GM21381 (cell line): ENCODE measurements around the gene RAI1.
A peak's percentile ranks its signal among the peaks of the same experiment; 100 is the strongest.

Source experiments
- ATAC-seq: cut with Tn5 transposase; IDR thresholded peaks from one replicate; pipeline ENCODE4 v1.9.1; 2021; ENCODE audit warnings: mild to moderate bottlenecking, moderate library complexity; ENCODE audit not compliant: unreplicated experiment

RAI1 gene

DNA sequence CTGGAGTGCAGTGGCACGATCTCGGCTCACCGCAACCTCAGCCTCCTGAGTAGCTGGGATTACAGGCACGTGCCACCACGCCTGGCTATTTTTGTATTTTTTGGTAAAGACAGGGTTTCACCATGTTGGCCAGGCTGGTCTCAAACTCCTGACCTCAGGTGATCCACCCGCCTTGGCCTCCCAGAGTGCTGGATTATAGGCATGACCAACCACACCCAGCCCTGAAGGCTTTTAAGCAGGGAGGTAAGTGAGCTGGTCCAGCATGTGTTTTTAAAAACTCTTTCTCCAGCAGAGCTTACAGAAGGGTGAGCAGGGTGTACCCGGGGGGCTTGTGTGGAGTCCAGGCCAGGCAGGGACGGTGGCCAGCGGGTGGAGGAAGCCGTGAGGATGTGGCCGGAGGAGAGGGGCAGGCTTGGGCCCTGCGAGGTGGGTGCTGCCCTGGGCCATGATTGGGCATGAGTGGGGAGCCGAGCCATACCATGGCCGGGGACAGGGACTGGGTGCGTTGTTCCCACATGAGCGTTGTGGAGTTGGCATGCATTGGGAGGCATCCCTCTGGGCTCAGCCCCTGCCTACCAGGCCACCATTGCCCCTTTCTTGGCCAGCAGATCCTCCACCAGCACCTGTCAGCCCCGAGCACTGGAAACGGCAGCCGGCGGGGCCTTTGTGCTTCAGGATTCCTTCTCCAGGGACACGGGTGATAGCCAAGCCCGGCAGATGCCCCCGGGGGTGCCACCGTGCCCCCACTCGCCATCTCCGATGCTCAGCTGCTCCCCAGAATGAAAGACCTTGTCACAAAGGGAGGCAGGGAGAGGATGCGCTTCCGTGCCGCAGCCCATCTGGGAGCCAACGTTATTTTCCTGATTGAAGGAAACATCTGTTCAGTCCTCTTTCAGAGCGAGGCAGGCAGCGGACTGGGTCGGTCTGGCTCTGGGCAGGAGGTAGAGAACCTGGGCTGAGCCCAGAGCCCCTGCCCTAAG, 64.5 kb downstream of the RAI1 start:
- ATAC-seq, result no peak

DNA sequence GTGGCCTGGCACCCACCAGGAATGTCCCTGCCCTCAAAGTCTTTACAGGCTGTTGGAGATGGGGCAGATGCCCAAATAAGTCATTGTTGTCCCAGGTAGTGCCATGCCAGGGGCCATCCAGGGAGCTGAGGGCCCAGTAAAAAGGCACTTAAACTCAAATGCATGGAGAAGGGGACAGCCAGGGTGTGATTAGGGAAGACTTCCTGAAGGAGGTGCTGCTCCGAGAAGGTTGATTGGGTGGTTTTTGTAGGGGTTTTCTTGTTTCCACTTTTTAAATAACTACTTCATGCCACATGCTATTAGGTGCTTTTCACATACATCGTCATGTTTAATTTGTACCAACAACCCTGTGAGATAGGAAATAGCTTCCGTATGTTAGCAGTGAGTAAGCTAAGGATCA, 66.9 kb downstream of the RAI1 start:
- ATAC-seq, result no peak

DNA sequence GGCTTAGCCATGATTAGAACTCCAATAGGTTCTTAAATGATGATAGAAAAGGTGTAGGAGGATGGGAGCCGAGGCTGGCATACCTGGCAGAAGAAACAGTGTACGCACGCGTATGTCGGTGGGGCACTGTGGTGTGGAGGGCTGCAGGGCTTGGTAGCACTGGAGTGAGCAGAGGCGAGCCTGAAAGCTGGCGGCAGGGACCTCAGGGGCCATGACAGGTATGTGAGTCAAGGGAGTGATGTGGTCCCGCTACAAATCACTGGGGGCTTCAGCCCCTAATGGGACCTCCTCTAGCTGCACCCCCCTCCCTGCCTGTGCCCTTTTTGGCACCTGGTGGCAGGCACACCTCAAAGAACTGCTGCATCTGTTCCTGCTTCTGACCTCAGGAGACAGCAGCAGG, 67.3 kb downstream of the RAI1 start:
- ATAC-seq, result no peak

DNA sequence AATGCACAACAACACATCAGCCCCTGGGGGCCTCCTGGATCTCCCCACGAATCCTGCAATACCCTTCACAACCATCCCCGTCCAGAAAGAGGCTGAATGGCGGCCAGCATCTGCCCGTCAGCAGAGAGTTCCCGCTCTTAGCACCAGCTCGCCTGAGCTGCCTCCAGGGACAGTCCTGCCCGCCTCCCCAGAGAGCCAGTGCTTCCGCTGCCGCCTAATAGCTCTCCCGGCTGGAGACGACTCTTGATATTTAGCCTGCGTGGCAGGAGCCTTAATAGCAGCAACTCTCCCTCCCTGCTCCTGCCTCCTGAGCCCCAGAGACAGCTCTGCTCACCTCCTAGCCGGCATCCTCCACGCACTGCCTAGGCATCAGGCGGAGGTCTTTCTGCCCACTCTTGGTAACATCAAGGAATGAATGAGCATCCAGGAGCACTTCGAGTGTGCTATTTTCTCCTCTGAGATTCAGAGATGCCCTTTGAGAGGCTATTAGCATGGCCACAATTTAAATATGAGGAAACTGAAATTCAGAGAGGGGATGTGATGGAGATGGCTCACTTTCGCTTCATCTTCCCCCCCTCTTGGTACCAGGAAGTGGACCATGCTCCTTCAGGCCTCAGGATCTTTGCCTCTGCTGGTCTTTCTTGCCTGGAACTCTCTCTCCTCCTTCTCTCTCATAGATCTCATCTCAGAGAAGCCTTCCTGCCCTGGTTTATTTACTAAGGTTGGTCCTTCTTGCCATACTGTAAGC, 67.9 kb downstream of the RAI1 start:
- ATAC-seq, result no peak

DNA sequence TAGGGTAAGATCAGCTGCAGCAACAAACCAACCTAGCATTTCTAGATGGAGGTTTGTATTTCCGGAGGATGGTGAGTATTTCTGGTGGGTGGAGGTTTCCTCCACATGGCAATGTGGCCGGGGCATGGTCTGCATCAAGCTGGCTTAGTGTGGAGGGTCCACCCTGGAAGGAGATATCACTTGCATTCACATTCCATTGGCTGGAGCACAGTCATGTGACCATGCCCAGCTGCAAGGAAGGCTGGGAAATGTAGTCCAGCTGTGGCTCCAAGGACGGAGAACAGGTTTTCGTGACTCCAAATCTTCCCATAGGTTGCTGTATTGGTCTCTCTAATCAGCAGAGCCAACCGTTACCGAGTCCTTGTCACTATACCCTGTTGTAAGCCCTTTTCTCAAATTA, 68.7 kb downstream of the RAI1 start:
- no peak for ATAC-seq

DNA sequence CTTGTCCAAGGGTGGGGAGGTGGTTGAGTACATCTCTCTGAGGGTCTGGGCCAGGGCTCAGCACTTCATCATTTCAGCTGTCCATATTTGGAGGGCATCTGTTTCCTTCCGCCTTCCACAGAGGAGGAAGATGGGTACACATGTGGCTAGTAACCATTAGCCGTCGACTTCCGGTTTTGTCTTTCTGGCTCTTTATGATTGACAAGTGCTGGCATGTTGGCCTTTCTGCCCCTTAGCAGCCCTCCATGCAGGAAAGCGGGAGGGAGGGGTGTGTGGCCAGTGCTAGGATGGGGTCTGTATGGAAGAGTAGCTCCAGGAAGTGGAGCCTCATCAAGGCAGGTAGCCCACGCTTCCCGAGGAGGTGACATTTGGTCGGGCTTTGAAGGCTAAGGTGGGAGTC, 69.6 kb downstream of the RAI1 start:
- no peak for ATAC-seq

DNA sequence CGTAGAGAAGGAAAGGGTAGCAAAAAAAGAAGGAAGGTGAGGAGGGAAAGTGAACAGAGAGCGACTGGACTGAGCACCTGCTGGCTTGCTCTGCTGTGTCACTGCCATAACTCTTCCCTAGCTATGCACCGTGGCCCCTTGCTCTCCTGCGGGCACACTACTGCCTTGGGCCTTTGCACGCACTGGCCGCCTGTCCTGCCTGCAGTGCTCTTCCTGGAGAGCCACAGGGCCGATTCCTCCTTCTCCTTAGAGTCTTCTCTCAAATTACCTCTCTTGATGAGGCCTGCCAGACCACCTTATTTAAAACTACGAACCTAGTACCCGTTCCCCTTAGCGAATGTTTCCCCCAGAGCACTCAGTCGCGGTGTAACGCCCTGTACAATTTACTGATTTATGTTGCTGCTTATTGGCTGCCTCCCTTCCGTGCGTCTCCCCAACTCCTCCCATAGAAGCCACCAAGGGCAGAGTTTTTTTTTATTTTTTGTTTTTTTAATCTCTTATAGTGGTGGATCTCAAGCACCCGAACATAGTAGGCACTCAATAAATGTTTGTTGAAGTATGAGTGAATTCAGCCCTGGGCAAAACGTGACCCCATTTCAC, 70.3 kb downstream of the RAI1 start:
- no peak for ATAC-seq

DNA sequence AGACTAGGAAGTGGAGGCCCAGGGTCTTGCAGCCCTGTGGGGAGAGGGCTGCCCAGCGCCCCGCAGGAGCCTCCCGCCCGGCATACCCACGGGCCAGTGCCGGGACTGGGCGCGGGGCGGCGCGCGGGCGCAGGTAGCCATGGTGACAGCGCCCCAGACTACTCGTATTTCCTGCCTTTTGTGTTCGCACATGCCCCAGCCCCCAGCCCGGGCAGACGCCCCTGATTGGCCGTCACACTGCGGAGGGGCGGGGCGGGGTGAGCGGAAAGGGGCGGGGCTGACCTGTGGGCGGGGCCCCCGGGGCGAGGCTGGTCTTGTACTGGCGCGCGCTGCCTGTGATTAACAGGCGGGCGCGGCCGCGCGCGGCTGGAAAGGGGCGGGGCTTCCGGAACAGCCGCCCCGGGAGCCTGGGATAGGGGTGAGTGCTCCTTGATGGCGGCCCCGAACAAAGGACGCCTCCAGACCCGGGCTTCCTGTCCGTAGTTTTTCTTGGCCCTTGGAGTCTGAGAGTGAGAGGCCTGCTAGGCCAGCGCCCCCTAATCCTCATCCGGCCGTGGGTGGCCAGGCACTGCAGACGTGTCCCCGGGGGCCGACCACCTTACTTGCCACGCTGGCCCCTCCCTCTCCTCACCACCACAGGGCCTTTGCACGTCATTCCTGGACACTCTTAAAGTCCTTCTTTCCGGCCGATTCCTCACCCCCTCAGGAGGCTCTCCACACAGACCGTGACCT, 71.0 kb downstream of the RAI1 start:
- peak; percentile 86 for ATAC-seq

DNA sequence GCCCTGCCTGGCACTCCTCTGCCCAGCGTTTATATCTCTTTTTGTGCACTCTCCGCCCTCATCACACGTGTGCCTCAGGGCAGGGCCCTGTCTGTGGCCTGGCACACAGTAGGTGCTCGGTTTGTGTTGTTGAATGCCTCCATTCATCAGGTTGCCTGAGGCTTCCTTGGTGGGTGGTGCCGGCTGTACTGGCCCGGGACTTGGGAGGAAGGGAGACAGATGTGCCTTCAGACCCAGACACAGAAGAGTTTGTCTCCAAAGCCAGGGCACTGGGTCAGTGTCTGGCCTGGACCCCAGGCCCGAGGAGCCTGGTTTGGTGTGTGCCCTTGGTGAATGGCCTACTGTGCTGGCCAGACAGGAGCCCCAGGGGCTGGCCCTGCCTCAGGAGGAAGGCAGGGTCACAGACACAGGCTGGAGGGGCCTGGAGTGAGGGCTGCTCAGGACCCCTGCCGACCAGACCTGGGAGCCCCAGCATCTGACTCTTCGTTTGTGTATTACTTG, 71.6 kb downstream of the RAI1 start:
- no peak for ATAC-seq

DNA sequence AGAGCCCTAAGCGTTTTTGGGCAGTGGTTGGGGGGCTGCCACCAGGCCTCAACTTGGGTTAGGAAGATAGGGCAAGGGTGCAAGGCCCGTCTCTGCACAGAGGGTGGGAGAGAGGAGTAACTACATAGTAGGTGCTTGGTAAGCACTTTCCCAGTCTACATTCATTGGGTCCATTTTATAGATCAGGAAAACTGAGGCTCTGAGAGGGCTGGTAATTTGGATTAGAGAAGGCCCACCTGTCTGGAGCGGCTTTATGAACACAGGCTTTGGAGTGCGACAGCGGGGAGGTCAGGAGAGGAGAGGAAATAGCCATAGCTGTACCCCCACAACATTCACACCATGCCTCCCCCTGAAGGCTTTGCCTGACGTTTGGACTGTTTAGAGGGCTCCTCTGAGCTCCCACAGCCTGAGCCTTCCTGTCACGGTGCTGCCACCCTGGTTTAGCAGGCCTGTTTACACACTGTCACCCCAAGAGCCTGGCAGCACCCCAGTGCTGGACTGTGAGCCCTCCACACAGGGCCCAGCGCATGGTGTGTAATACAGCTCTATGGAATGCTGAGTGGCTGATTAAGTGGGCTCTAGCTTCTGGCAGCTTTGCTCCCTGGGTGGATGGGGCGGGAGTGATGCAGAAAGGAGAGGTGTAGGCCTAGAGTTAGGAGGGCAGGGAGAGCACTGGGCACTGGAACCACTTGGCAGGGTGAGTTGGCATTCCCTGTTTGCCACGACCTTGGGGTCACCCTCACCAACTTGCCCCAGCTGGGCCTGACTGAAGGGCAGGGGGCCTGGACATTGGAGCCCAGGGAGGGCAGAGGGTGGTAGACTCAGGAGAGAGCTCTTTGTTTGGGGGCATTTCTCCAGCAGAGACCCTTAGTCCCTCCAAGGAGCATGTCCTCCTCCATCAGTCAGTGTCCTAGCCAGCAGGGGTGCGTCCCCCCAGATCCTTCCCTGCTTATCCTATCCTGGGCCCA, 73.7 kb downstream of the RAI1 start:
- ATAC-seq, result no peak

DNA sequence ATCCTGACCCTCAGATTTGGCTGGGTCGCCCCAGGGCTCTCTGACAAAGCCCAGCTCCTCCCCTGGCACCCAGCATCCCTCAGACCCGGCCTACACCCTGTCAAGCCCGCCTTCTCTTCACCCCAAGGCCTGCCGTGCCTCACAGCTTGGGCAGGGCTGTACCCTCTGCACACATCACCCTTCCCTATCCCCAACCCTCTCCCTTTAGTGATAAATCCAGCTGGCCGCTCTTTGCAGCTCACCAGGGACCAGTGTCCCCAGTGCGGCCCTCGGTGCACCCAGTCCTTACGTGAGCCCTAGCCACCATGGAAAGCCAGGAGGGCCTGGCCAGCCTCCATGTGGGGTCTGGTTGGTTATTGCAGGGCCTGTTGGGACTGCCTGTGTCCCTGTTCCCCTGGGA, 74.5 kb downstream of the RAI1 start:
- ATAC-seq, result no peak

DNA sequence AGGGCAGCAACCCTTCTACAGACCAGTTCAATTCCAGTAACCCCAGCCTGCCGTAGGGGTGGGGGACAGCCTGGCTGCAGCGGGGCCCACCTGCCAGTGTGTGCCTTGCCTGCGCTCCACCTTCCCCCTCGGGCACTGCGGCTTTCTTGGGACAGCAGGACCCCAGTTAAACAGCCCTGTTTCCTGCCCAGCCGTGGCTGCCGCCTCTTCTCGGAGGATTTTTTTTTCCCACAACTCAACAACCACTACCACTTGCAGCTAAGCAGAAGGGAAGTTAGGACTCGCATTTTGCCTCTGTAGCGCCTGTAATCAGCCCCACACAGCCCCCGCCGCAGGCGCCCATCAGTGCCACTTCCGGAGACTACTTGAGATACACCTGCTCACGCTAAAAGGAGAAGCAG, 76.1 kb downstream of the RAI1 start:
- ATAC-seq, result no peak

DNA sequence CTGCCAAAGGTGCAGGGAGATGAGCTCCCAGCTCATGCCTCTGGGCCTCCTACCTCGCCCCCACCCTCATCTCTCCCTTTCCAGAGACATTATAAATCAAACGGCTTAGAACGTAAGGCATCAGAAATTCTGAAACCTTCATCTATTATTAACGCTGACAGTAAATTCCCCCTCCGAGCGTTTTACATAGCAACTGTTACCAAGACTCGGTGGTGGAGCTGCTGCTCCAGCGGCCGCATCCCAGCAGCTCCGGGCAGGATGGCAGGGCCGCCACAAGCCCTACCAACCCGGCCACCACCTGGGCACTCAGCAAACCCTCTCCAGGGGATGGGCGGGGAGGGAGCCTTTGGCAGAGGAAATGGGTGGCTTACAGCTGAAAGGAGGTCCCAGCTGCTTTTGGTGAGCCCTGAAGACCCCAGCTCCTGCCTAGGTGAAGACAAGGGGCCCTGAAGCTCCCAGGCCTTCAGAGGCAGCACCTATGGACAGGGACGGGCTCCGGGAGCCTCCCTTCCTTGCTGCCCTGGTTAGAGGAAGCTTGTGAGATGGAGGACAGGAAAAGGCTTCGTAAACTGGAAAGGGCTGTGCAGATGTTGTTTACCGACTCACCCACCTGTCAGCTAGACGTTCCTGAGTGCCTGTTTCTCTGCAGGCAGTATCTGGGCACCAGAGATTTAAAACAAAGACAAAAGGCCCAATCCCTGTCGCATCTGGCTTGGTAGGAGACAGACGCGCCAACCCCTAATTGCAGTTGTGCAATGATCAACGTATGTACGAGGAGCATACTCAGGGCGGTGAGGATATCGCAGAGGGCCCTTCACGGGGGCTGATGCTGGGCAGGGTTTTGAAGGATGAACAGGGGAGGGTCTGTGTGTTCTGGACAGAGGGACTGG, 76.9 kb downstream of the RAI1 start:
- no peak for ATAC-seq

DNA sequence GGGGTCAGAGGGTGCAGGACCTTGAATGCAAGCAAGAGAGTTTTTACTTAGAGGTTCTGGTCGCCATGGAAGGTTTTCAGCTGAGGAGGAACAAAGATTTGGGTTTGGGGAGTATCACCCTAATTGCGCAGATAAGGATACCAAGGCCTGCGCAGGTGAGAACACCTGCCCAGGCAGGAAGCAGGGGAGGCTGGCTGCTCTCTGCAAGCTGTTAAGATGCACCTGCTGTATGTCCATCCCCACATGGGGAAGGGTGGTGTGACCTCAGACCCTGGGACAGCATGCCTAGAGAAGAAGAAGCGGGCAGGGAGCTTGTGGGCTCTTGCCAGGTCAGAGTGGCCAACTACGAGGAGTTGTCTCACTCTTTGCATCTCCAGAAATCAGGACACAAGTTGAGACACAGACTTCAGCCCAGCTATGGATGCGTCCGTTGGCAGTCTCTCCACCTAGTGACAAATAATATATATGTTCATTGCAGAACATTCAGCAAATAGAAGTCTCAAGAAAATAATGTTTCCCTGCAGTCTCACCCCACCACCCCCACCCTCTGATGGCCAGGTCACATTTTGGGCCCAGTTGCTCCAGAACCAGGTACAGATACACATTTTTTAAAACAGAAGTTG, 77.8 kb downstream of the RAI1 start:
- no peak for ATAC-seq

DNA sequence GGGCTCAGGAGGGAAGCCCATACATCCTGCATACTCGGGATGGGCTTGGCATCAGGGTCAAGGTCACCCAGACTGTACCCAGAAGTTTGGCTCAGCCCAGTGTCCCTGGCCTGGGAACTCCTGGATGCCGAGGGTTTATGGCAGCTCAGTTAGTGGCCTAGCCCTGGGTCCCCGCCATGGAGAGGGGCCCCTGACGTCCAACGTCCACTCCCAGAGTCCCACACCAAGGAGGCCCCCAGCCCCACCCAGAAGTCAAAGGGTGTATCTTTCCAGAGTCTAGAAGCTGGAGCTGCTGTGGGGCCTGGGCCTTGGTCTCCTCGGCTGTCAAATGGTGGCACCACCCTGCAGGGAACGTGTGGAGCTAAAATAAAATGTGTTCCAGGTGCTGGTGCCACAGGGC, 79.1 kb downstream of the RAI1 start:
- ATAC-seq, result no peak

DNA sequence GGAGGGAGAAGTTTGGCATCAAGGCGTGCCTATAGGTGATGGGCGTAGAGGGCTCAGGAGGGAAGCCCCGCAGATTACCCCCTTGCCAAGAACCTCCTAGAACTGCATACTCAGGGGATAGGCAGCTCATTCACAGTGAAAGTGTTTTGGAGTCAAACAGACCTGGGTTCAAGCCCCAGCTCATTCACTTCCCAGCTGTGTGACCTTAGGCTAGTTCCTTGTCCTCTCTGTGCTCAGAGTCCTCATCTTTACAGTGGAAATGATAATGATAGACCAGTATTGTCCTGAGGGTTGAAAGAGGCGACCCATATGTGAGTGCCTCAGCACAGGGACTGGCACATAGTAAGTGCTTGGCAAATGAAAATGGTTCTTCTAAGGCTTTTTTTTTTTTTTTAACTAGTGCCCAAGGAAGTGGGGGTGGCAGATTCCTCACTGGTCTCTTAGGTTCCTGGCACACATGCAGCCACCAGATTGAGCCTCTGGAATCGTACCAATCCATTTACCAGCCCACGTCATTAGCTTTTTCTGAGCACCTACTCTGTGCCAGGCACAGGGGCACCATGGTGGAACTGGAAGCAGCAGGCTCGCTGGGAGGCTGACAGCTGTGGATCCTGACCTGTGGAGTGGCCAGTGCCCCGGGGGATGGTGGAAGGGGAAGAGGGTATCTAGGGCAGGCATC, 79.8 kb downstream of the RAI1 start:
- ATAC-seq, result no peak

DNA sequence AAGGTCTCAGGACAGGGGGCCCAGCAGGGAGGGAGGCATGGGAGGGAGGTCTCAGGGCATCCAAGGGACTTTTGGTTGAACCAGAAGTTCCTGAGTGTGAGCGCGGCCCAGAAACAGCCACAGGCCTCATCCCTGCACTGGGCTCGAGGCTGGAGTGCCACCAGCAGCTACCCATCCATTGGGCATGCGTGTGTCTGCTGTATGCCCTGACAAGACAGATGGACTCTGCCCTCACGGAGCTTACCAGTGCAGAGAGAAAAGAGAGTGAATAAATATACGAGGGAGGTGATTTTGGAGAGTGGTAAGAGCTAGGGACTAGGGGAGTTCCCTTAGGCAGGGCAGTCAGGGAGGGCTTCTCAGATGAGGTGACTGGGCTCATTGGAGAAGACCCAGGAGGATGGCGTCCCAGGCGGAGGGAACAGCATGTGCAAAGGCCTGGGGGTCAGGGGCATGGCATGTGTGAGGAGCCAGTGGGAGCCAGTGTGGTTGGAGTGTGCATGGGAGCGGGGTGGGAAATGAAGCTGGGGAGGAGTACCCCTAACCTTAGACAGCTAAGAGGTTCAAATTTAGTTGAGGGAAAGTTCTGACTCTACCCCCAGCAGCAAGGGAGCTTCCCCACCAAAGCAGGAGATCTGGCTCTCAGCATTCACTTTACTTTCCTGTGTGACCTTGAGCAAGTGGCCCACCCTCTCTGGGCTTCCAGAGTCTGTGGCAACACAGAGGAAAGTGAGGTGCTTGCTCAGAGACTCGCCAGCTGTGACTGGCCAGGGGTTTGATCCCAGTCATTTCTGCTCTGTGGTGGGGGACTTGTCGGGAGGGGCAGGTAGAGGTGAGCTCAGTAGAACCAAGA, 80.9 kb downstream of the RAI1 start:
- ATAC-seq, result no peak
